PC-3 (cell line): Measurements from ENCODE around the gene ZFYVE28. TPM values are rescaled to one million over a fixed set of nuclear protein-coding genes. Genes with fewer than 3 reads are reported as not detected.

Experiments used
- ATAC-seq: fragments of 200-7000 bp; cut with Tn5 transposase; 2 replicates; pipeline ENCODE4 v1.9.1; 2020; ENCODE audit warnings: mild to moderate bottlenecking, moderate library complexity
- BruUV-seq: library from RNA; stranded (reverse); fragments of 400-500 nt; replicated peaks from 2 replicates; lab custom pipeline; 2021; lab: Mats Ljungman, UMichigan
- CTCF ChIA-PET: fragments of 300-600 bp; sonication (Branson Sonifier 250); formaldehyde crosslinking; loops from one replicate; lab custom pipeline; 2022; ENCODE audit warnings: antibody characterized with exemption; lab: Charles Lee
- POLR2A ChIA-PET: fragments of 300-600 bp; sonication (Branson Sonifier 250); formaldehyde crosslinking; loops from one replicate; lab custom pipeline; 2022; ENCODE audit warnings: antibody characterized with exemption; ENCODE audit not compliant: unreplicated experiment; lab: Charles Lee
- DNase-seq: peaks from one replicate; pipeline ENCODE4 v3.0.0-alpha.2; 2015
- H2AFZ ChIP-seq: fragments of 300-600 bp; sonication (generic); 2 replicates; pipeline ENCODE4 v1.6.0; 2016; ENCODE audit warnings: antibody characterized with exemption, low read length
- H3F3A ChIP-seq: fragments of 300-600 bp; sonication (generic); one replicate; pipeline ENCODE4 v1.6.0; 2017; ENCODE audit warnings: antibody characterized with exemption, low read length, control low read depth, mild to moderate bottlenecking; ENCODE audit not compliant: unreplicated experiment
- H3K27ac ChIP-seq: fragments of 300-600 bp; sonication (generic); 2 replicates; pipeline ENCODE4 v1.5.1; 2016; ENCODE audit warnings: mild to moderate bottlenecking, low read length
- H3K27me3 ChIP-seq: fragments of 300-600 bp; sonication (generic); 2 replicates; pipeline ENCODE4 v1.6.1; 2016; ENCODE audit warnings: low read length, mixed read lengths
- H3K36me3 ChIP-seq: fragments of 300-600 bp; sonication (generic); 2 replicates; pipeline ENCODE4 v1.6.1; 2016; ENCODE audit warnings: low read depth, mixed run types, low read length, mixed read lengths
- H3K4me1 ChIP-seq: fragments of 300-600 bp; sonication (generic); 2 replicates; pipeline ENCODE4 v1.5.1; 2016; ENCODE audit warnings: low read length; ENCODE audit not compliant: insufficient read depth
- H3K4me2 ChIP-seq: fragments of 300-600 bp; sonication (generic); 2 replicates; pipeline ENCODE4 v1.6.0; 2016; ENCODE audit warnings: low read length
- H3K4me3 ChIP-seq: fragments of 300-600 bp; sonication (generic); 2 replicates; pipeline ENCODE4 v1.5.1; 2016; ENCODE audit warnings: mild to moderate bottlenecking, low read length, mixed read lengths
- H3K79me2 ChIP-seq: fragments of 300-600 bp; sonication (generic); 2 replicates; pipeline ENCODE4 v1.6.1; 2017; ENCODE audit warnings: low read length, mixed read lengths
- H3K9ac ChIP-seq: fragments of 300-600 bp; sonication (generic); 2 replicates; pipeline ENCODE4 v1.6.0; 2016; ENCODE audit warnings: mild to moderate bottlenecking, low read length
- H3K9me2 ChIP-seq: fragments of 300-600 bp; sonication (generic); replicated peaks from 2 replicates; pipeline ENCODE4 v1.6.1; 2016; ENCODE audit warnings: mixed run types, low read length, mixed read lengths
- H3K9me3 ChIP-seq: fragments of 300-600 bp; sonication (generic); 2 replicates; pipeline ENCODE4 v1.6.1; 2016; ENCODE audit warnings: low read length, mixed read lengths
- H4K20me1 ChIP-seq: fragments of 300-600 bp; sonication (generic); 2 replicates; pipeline ENCODE4 v1.6.1; 2016; ENCODE audit warnings: low read length, mixed read lengths
- CTCF ChIP-seq: fragments of 300-600 bp; sonication (generic); conservative IDR thresholded peaks from 2 replicates; pipeline ENCODE4 v1.5.1; 2017; ENCODE audit warnings: antibody characterized with exemption, low read depth, mild to moderate bottlenecking, low read length
- EZH2 ChIP-seq: fragments of 300-600 bp; sonication (generic); IDR thresholded peaks from one replicate; pipeline ENCODE4 v1.6.1; 2017; ENCODE audit warnings: antibody characterized with exemption, mild to moderate bottlenecking, low read length; ENCODE audit not compliant: unreplicated experiment
- EZH2phosphoT487 ChIP-seq: fragments of 300-600 bp; sonication (generic); IDR thresholded peaks from 2 replicates; pipeline ENCODE4 v1.6.1; 2018; ENCODE audit warnings: mild to moderate bottlenecking, antibody characterized with exemption, low read length, borderline replicate concordance
- intact Hi-C: fragments of 100-400 bp; cut with micrococcal nuclease; formaldehyde crosslinking; loops from 2 replicates; pipeline ENCODE4 v1.9.0; 2023
- total RNA-seq: library from RNA; depleted of rRNA; stranded (reverse); fragments of >200 nt; gene quantifications from 2 replicates; pipeline ENCODE4 v1.2.3, GENCODE V29; 2014

The ZFYVE28 gene
- total RNA-seq, 1 experiment from 2014 or later, result 8.0 TPM

- H3K4me1 ChIP-seq, result no peaks in the 10 kb centered on the region
- H2AFZ ChIP-seq, result no peak overlapping the region
- TF ChIP-seq EZH2, result no peak
- no peak for TF ChIP-seq EZH2phosphoT487
- no peak for TF ChIP-seq CTCF
- H3K36me3 ChIP-seq, result no peaks in the 10 kb centered on the region
- H4K20me1 ChIP-seq, result no peaks in the 10 kb centered on the region
- no TSS peak for BruUV-seq
- ATAC-seq (no peak), DNase-seq (no peak)
- H3K4me2 ChIP-seq, result no peak overlapping the region
- intact Hi-C loops, result no loop called here
- H3K9ac ChIP-seq, result no peak overlapping the region
- no peaks in the 10 kb centered on the region for H3K27me3 ChIP-seq
- H3K27ac ChIP-seq, result no peak overlapping the region
- H3F3A ChIP-seq, result no peaks in the 10 kb centered on the region
- POLR2A ChIA-PET, result no interaction called here
- no peaks in the 10 kb centered on the region for H3K79me2 ChIP-seq
- CTCF ChIA-PET, result no interaction called here
- no peak overlapping the region for H3K4me3 ChIP-seq
- no peaks in the 10 kb centered on the region for H3K9me3 ChIP-seq
- no peaks in the 10 kb centered on the region for H3K9me2 ChIP-seq
These were observed 40.4 kb upstream of the ZFYVE28 start for GRCh38 chr4:2458546-2459491.

- BruUV-seq, result no TSS peak
- H3K27ac ChIP-seq, result no peak overlapping the region
These were observed 39.2 kb upstream of the ZFYVE28 start for GRCh38 chr4:2457481-2458295.

More at GRCh38 chr4:2457481-2458295, 39.2 kb upstream of the ZFYVE28 start:
- Histone ChIP-seq H3F3A (no peaks in the 10 kb centered on the region), H3K9me3 (no peaks in the 10 kb centered on the region), H3K79me2 (no peaks in the 10 kb centered on the region), H3K4me2 (no peak overlapping the region), H3K4me3 (no peak overlapping the region), H3K9me2 (no peaks in the 10 kb centered on the region), H2AFZ (no peak overlapping the region), H3K36me3 (no peaks in the 10 kb centered on the region), H4K20me1 (no peaks in the 10 kb centered on the region), H3K27me3 (no peaks in the 10 kb centered on the region), H3K9ac (no peak overlapping the region), H3K4me1 (no peaks in the 10 kb centered on the region)
- ATAC-seq, result no peak
- ChIA-PET POLR2A (no interaction called here), CTCF (no interaction called here)
- no peak for DNase-seq
- intact Hi-C loops, result no loop called here
- TF ChIP-seq EZH2 (no peak), CTCF (no peak), EZH2phosphoT487 (no peak)
